OCI-LY1 (cell line): ENCODE results near the gene FBXO47.

Experiments
- CTCF ChIP-seq: fragments of 200-600 bp; sonication (generic), shearing (Covaris generic); IDR thresholded peaks from 2 replicates; pipeline ENCODE4 v1.5.1; 2017; ENCODE audit warnings: mild to moderate bottlenecking, antibody characterized with exemption, low read length, moderate library complexity, mixed read lengths
- EZH2 ChIP-seq: fragments of 200-600 bp; sonication (generic), shearing (Covaris generic); IDR thresholded peaks from 2 replicates; pipeline ENCODE4 v1.8.0; 2017; ENCODE audit warnings: borderline replicate concordance, mixed run types, mild to moderate bottlenecking, antibody characterized with exemption, low read length, moderate library complexity, mixed read lengths

DNA sequence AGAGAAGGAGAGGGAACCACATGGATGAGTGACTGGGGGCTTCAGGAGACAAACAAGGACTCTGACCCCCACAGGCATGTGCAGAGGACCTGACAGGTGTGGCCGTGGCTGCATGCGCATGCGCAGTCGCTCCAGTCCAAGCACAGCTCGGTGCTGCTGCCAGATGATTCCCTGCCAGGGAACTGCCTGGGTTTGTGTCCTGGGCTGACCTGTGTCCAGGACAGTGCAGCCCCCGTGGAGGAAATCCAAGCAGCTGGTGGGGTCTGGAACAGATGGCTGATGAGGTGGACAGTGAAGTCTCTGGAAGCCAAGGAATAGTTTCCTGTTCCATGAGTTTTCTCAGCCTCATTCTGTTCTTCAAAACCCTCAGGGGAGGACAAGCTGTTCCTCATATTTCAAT, 70.0 kb downstream of the FBXO47 start:
- TF ChIP-seq CTCF: no peak
- no peak for TF ChIP-seq EZH2
